ENCODE measurements around the gene BLVRB.
"Not testable (repeated sequence)": the region's sequence is repeated elsewhere in the genome, so short reads cannot be mapped to it uniquely, and the experiment has no call there.

BLVRB gene

GRCh38 chr19:40492274-40492673 lies 26.7 kb upstream of the BLVRB start:
- no peak for DNase-seq (ENCODE audit: low read depth)
- TF ChIP-seq CTCF (IDR thresholded peaks at IDR 0.05; ENCODE audit: low read depth, low read length, missing control alignments), result no peak
- in situ Hi-C loops (cut with HindIII; ENCODE audit: low sequenced_read_pairs), result no loop called here
- no peak overlapping the region for H3K4me3 ChIP-seq (ENCODE audit: low read depth, low read length)

GRCh38 chr19:40489882-40490230 lies 24.3 kb upstream of the BLVRB start:
- in situ Hi-C loops (cut with HindIII; ENCODE audit: low sequenced_read_pairs), result no loop called here
- no peak for TF ChIP-seq CTCF (IDR thresholded peaks at IDR 0.05; ENCODE audit: low read depth, low read length, missing control alignments)
- no peak for DNase-seq (ENCODE audit: low read depth)
- no peak overlapping the region for H3K4me3 ChIP-seq (ENCODE audit: low read depth, low read length)

GRCh38 chr19:40486017-40486416 lies 20.5 kb upstream of the BLVRB start:
- in situ Hi-C loops (cut with HindIII; ENCODE audit: low sequenced_read_pairs), result no loop called here
- no peak for DNase-seq (ENCODE audit: low read depth)
- no peak for TF ChIP-seq CTCF (IDR thresholded peaks at IDR 0.05; ENCODE audit: low read depth, low read length, missing control alignments)
- no peak overlapping the region for H3K4me3 ChIP-seq (ENCODE audit: low read depth, low read length)

GRCh38 chr19:40475878-40476644 lies 10.5 kb upstream of the BLVRB start:
- H3K4me3 ChIP-seq (ENCODE audit: low read depth, low read length); in situ Hi-C loops (cut with HindIII; ENCODE audit: low sequenced_read_pairs): not testable (repeated sequence)

GRCh38 chr19:40474737-40475136 lies 9.2 kb upstream of the BLVRB start:
- TF ChIP-seq CTCF (IDR thresholded peaks at IDR 0.05; ENCODE audit: low read depth, low read length, missing control alignments), result no peak
- H3K4me3 ChIP-seq (ENCODE audit: low read depth, low read length), result no peak overlapping the region
- DNase-seq (ENCODE audit: low read depth), result no peak
- in situ Hi-C loops (cut with HindIII; ENCODE audit: low sequenced_read_pairs), result no loop called here

More at GRCh38 chr19:40475878-40476644, 10.5 kb upstream of the BLVRB start:
- not testable (repeated sequence) for DNase-seq (ENCODE audit: low read depth)

- no peak for TF ChIP-seq CTCF (IDR thresholded peaks at IDR 0.05; ENCODE audit: low read depth, low read length, missing control alignments)
- no peak for DNase-seq (ENCODE audit: low read depth)
- in situ Hi-C loops (cut with HindIII; ENCODE audit: low sequenced_read_pairs), result no loop called here
- no peak overlapping the region for H3K4me3 ChIP-seq (ENCODE audit: low read depth, low read length)
Measured at GRCh38 chr19:40472516-40472915, 7.0 kb upstream of the BLVRB start.

GRCh38 chr19:40471111-40471510 lies 5.6 kb upstream of the BLVRB start:
- TF ChIP-seq CTCF (IDR thresholded peaks at IDR 0.05; ENCODE audit: low read depth, low read length, missing control alignments), result no peak
- H3K4me3 ChIP-seq (ENCODE audit: low read depth, low read length), result no peak overlapping the region
- no peak for DNase-seq (ENCODE audit: low read depth)
- in situ Hi-C loops (cut with HindIII; ENCODE audit: low sequenced_read_pairs), result no loop called here

All from astrocyte of the cerebellum (primary cell).